Measurements from ENCODE around the gene NKG7. TPM values are rescaled to one million over a fixed set of nuclear protein-coding genes. Genes with fewer than 3 reads are reported as not detected.

Gene NKG7
- total RNA-seq, 1 experiment from 2014 or later, result not detected

- peaks cover 56% of the 10 kb centered on the region for H3K27me3 ChIP-seq (ENCODE audit: insufficient read depth, low read depth)
- H3K4me1 ChIP-seq (replicated peaks; ENCODE audit: insufficient read depth), result no peaks in the 10 kb centered on the region
- H3K79me2 ChIP-seq (ENCODE audit: low read depth), result no peaks in the 10 kb centered on the region
- no TSS peak for BruUV-seq (replicated peaks)
- H3K36me3 ChIP-seq (ENCODE audit: low read depth), result no peaks in the 10 kb centered on the region
- intact Hi-C loops (cut with micrococcal nuclease; ENCODE audit: unreplicated experiment), result no loop called here
- H3K27ac ChIP-seq, result no peak overlapping the region
- H3K9me3 ChIP-seq (ENCODE audit: insufficient read depth, low read depth), result no peaks in the 10 kb centered on the region
- no peak overlapping the region for H2AFZ ChIP-seq
- TF ChIP-seq CTCF (conservative IDR thresholded peaks at IDR 0.05), result no peak
- TF ChIP-seq EZH2 (IDR thresholded peaks at IDR 0.05; ENCODE audit: low read depth), result no peak
- no peak overlapping the region for H3K4me3 ChIP-seq
- CTCF ChIA-PET, result no interaction called here
- no peak overlapping the region for H3K4me2 ChIP-seq
- no peaks in the 10 kb centered on the region for H3K9me2 ChIP-seq (ENCODE audit: insufficient read depth)
- no peaks in the 10 kb centered on the region for H4K20me1 ChIP-seq (ENCODE audit: insufficient read depth)
- DNase-seq, result no peak
- H3F3A ChIP-seq (ENCODE audit: insufficient read depth, low read depth), result no peaks in the 10 kb centered on the region
- POLR2A ChIA-PET (ENCODE audit: unreplicated experiment), result no interaction called here
Measured at GRCh38 chr19:51324167-51324481, 48.3 kb downstream of the NKG7 start.

GRCh38 chr19:51323481-51324166 lies 48.8 kb downstream of the NKG7 start:
- H3K9me3 ChIP-seq (ENCODE audit: insufficient read depth, low read depth), result no peaks in the 10 kb centered on the region
- no peak overlapping the region for H2AFZ ChIP-seq
- no peaks in the 10 kb centered on the region for H3K9me2 ChIP-seq (ENCODE audit: insufficient read depth)
- H3K4me1 ChIP-seq (replicated peaks; ENCODE audit: insufficient read depth), result no peaks in the 10 kb centered on the region
- H3F3A ChIP-seq (ENCODE audit: insufficient read depth, low read depth), result no peaks in the 10 kb centered on the region
- no peaks in the 10 kb centered on the region for H4K20me1 ChIP-seq (ENCODE audit: insufficient read depth)
- H3K79me2 ChIP-seq (ENCODE audit: low read depth), result no peaks in the 10 kb centered on the region
- no TSS peak for BruUV-seq (replicated peaks)
- no peak for DNase-seq
- no peak overlapping the region for H3K4me3 ChIP-seq
- no peak overlapping the region for H3K27ac ChIP-seq
- ChIA-PET CTCF (no interaction called here), POLR2A (ENCODE audit: unreplicated experiment) (no interaction called here)
- no peaks in the 10 kb centered on the region for H3K36me3 ChIP-seq (ENCODE audit: low read depth)
- H3K27me3 ChIP-seq (ENCODE audit: insufficient read depth, low read depth), result peaks cover 61% of the 10 kb centered on the region
- intact Hi-C loops (cut with micrococcal nuclease; ENCODE audit: unreplicated experiment), result no loop called here
- TF ChIP-seq CTCF (conservative IDR thresholded peaks at IDR 0.05), result no peak
- TF ChIP-seq EZH2 (IDR thresholded peaks at IDR 0.05; ENCODE audit: low read depth), result no peak
- no peak overlapping the region for H3K4me2 ChIP-seq

GRCh38 chr19:51321799-51322198 lies 50.7 kb downstream of the NKG7 start:
- no peaks in the 10 kb centered on the region for H3K36me3 ChIP-seq (ENCODE audit: low read depth)
- intact Hi-C loops (cut with micrococcal nuclease; ENCODE audit: unreplicated experiment), result no loop called here
- H3K27ac ChIP-seq, result no peak overlapping the region
- DNase-seq, result no peak
- no peaks in the 10 kb centered on the region for H3K4me1 ChIP-seq (replicated peaks; ENCODE audit: insufficient read depth)
- no peaks in the 10 kb centered on the region for H3K9me2 ChIP-seq (ENCODE audit: insufficient read depth)
- no peaks in the 10 kb centered on the region for H3K79me2 ChIP-seq (ENCODE audit: low read depth)
- POLR2A ChIA-PET (ENCODE audit: unreplicated experiment), result no interaction called here
- no peak overlapping the region for H3K4me3 ChIP-seq
- H2AFZ ChIP-seq, result no peak overlapping the region
- TF ChIP-seq CTCF (conservative IDR thresholded peaks at IDR 0.05) (no peak), EZH2 (IDR thresholded peaks at IDR 0.05; ENCODE audit: low read depth) (no peak)
- H3F3A ChIP-seq (ENCODE audit: insufficient read depth, low read depth), result no peaks in the 10 kb centered on the region
- peaks cover 78% of the 10 kb centered on the region for H3K27me3 ChIP-seq (ENCODE audit: insufficient read depth, low read depth)
- H3K4me2 ChIP-seq, result no peak overlapping the region
- BruUV-seq (replicated peaks), result no TSS peak
- no peaks in the 10 kb centered on the region for H3K9me3 ChIP-seq (ENCODE audit: insufficient read depth, low read depth)
- H4K20me1 ChIP-seq (ENCODE audit: insufficient read depth), result no peaks in the 10 kb centered on the region
- CTCF ChIA-PET, result no interaction called here

Other genes starting within 250 kb of the NKG7 start
- gene SIGLEC9, start 247.7 kb downstream of the NKG7 start, total RNA-seq (2021), result not detected in 2 replicates
- gene SIGLEC7, start 230.4 kb downstream of the NKG7 start, total RNA-seq (2021), result not detected in 2 replicates
- gene CD33, start 147.6 kb downstream of the NKG7 start, total RNA-seq (2021), result not detected in 2 replicates
- not detected in 2 replicates for gene SIGLECL1, start 121.6 kb downstream of the NKG7 start, total RNA-seq (2021)
- gene IGLON5, start 61.0 kb downstream of the NKG7 start, total RNA-seq (2021), result not detected in 2 replicates
- gene VSIG10L, start 30.5 kb downstream of the NKG7 start, total RNA-seq (2021), result 2.3 and 2.8 TPM in 2 replicates
- gene ETFB, start 6.3 kb downstream of the NKG7 start, total RNA-seq (2021), result 204 and 252 TPM in 2 replicates
- gene CLDND2, start 3.7 kb downstream of the NKG7 start, total RNA-seq (2021), result 1.5 and 4.5 TPM in 2 replicates
- not detected in 2 replicates for gene LIM2, start 15.3 kb upstream of the NKG7 start, total RNA-seq (2021)
- gene C19orf84, start 17.9 kb upstream of the NKG7 start, total RNA-seq (2021), result 0.48 and 0.90 TPM in 2 replicates
- not detected in 2 replicates for gene SIGLEC10, start 45.0 kb upstream of the NKG7 start, total RNA-seq (2021)
- gene SIGLEC8, start 85.8 kb upstream of the NKG7 start, total RNA-seq (2021), result not detected in 2 replicates
- not detected in 2 replicates for gene CEACAM18, start 105.9 kb upstream of the NKG7 start, total RNA-seq (2021)
- not detected in 2 replicates for gene SIGLEC12, start 129.1 kb upstream of the NKG7 start, total RNA-seq (2021)
- not detected in 2 replicates for gene SIGLEC6, start 159.0 kb upstream of the NKG7 start, total RNA-seq (2021)
- 11.7 and 12.5 TPM in 2 replicates for gene ZNF175, start 198.6 kb upstream of the NKG7 start, total RNA-seq (2021)